GM13976 (cell line): Measurements from ENCODE around the gene IQCE.

Experiments
- DNase-seq: peaks from one replicate; pipeline ENCODE4 v3.0.0; 2012; ENCODE audit warnings: low spot score
- CTCF ChIP-seq: IDR thresholded peaks from 2 replicates; pipeline ENCODE4 v1.5.1; 2012; ENCODE audit warnings: borderline replicate concordance, mild to moderate bottlenecking; ENCODE audit not compliant: insufficient read depth; ENCODE audit errors: extremely low read depth, missing control alignments, control extremely low read depth
- in situ Hi-C: fragments of 300-500 bp; cut with MboI; formaldehyde crosslinking; loops from one replicate; pipeline ENCODE4 v1.12.0; 2022; ENCODE audit warnings: low sequenced_read_pairs, mixed read lengths, inconsistent platforms; ENCODE audit not compliant: unreplicated experiment

The IQCE gene

GRCh38 chr7:2611401-2611800 lies 52.6 kb downstream of the IQCE start:
- no peak for DNase-seq
- no peak for TF ChIP-seq CTCF

GRCh38 chr7:2611922-2612321 lies 53.1 kb downstream of the IQCE start:
- no peak for DNase-seq
- in situ Hi-C loops = no loop called here
- no peak for TF ChIP-seq CTCF

More at GRCh38 chr7:2611401-2611800, 52.6 kb downstream of the IQCE start:
- in situ Hi-C loops = no loop called here

- in situ Hi-C loops = no loop called here
- no peak for TF ChIP-seq CTCF
- DNase-seq = no peak
Measured at GRCh38 chr7:2612445-2613097, 53.8 kb downstream of the IQCE start.

- in situ Hi-C loops = no loop called here
- no peak for TF ChIP-seq CTCF
- DNase-seq = no peak
Measured at GRCh38 chr7:2613098-2613930, 54.5 kb downstream of the IQCE start.

GRCh38 chr7:2613931-2614600 lies 55.3 kb downstream of the IQCE start:
- no peak for DNase-seq
- no peak for TF ChIP-seq CTCF
- in situ Hi-C loops = no loop called here

- no peak for TF ChIP-seq CTCF
- no peak for DNase-seq
Measured at GRCh38 chr7:2614631-2615330, 56.0 kb downstream of the IQCE start.

More at GRCh38 chr7:2614631-2615330, 56.0 kb downstream of the IQCE start:
- in situ Hi-C loops = no loop called here
